Upper lobe of right lung (tissue), 1 donor: Measurements from ENCODE around the gene MAGEA8. TPM values are rescaled to one million over a fixed set of nuclear protein-coding genes. Genes with fewer than 3 reads are reported as not detected.
"Not testable (repeated sequence)": the region's sequence is repeated elsewhere in the genome, so short reads cannot be mapped to it uniquely, and the experiment has no call there.

Experiments used
- ATAC-seq: fragments of 200-7000 bp; cut with Tn5 transposase; one replicate; pipeline ENCODE4 v1.9.1; 2020; ENCODE audit warnings: mild to moderate bottlenecking, moderate library complexity
- DNase-seq: peaks from one replicate; pipeline ENCODE4 v3.0.0-alpha.2; 2020
- H3K27ac ChIP-seq: fragments of 200-600 bp; one replicate; pipeline ENCODE4 v1.8.0; 2022
- H3K27me3 ChIP-seq: fragments of 200-600 bp; one replicate; pipeline ENCODE4 v1.8.0; 2022; ENCODE audit warnings: mild to moderate bottlenecking
- H3K36me3 ChIP-seq: fragments of 200-600 bp; one replicate; pipeline ENCODE4 v1.8.0; 2022
- H3K4me1 ChIP-seq: fragments of 200-600 bp; one replicate; pipeline ENCODE4 v1.8.0; 2022
- H3K4me3 ChIP-seq: fragments of 200-600 bp; one replicate; pipeline ENCODE4 v1.8.0; 2022; ENCODE audit warnings: mild to moderate bottlenecking
- H3K9me3 ChIP-seq: fragments of 200-600 bp; one replicate; pipeline ENCODE4 v1.8.0; 2022
- CTCF ChIP-seq: fragments of 200-600 bp; IDR thresholded peaks from one replicate; pipeline ENCODE4 v1.8.0; 2022; ENCODE audit warnings: antibody characterized with exemption
- intact Hi-C: fragments of 100-400 bp; cut with DNase I; formaldehyde crosslinking; loops from one replicate; pipeline ENCODE4 v1.11.0; 2022
- total RNA-seq: library from RNA; stranded (reverse); fragmentation: NEBNext Ultra II Directional; extraction: Animal tissue kit (Norgen Biotek cat#: 25700); gene quantifications from one replicate; pipeline ENCODE4 v1.2.1, GENCODE V29; 2021
- donor health status: DM: no; HTN: yes; CAD: no; lungs with severe emphysema.

MAGEA8 gene
- total RNA-seq, 1 donor from 2014 or later = not detected

GRCh38 chrX:149871940-149872339 lies 9.0 kb upstream of the MAGEA8 start:
- Histone ChIP-seq H3K27me3 (no peaks in the 10 kb centered on the region), H3K36me3 (no peaks in the 10 kb centered on the region), H3K4me1 (no peaks in the 10 kb centered on the region), H3K9me3 (no peaks in the 10 kb centered on the region), H3K27ac (no peak overlapping the region), H3K4me3 (no peak overlapping the region)
- ATAC-seq (peak; percentile 59), DNase-seq (no peak)
- intact Hi-C loops = no loop called here
- peak; percentile 26 for TF ChIP-seq CTCF

GRCh38 chrX:149877157-149877556 lies 3.8 kb upstream of the MAGEA8 start:
- Histone ChIP-seq H3K9me3 (no peaks in the 10 kb centered on the region), H3K36me3 (no peaks in the 10 kb centered on the region), H3K4me1 (no peaks in the 10 kb centered on the region), H3K27ac (no peak overlapping the region), H3K27me3 (no peaks in the 10 kb centered on the region), H3K4me3 (no peak overlapping the region)
- intact Hi-C loops = no loop called here
- ATAC-seq = no peak
- TF ChIP-seq CTCF = no peak
- no peak for DNase-seq

GRCh38 chrX:149877636-149878035 lies 3.3 kb upstream of the MAGEA8 start:
- no peak for ATAC-seq
- Histone ChIP-seq H3K4me3 (no peak overlapping the region), H3K4me1 (no peaks in the 10 kb centered on the region), H3K27ac (no peak overlapping the region), H3K9me3 (no peaks in the 10 kb centered on the region), H3K27me3 (no peaks in the 10 kb centered on the region), H3K36me3 (no peaks in the 10 kb centered on the region)
- intact Hi-C loops = no loop called here
- no peak for TF ChIP-seq CTCF
- DNase-seq = no peak

DNA sequence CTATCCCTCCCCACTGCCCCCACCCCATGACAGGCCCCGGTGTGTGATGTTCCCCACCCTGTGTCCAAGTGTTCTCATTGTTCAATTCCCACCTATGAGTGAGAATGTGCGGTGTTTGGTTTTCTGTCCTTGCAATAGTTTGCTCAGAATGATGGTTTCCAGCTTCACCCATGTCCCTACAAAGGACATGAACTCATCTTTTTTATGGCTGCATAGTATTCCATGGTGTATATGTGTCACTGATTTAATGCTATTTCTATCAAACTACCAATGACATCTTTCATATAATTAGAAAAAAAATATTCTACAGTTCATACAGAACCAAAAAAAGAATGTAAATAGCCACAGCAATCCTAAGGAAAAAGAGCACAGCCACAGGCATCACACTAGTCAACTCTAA lies 9.8 kb downstream of the MAGEA8 start:
- H3K4me1 ChIP-seq, H3K9me3 ChIP-seq, intact Hi-C loops, ATAC-seq, H3K27ac ChIP-seq, DNase-seq, H3K27me3 ChIP-seq, H3K36me3 ChIP-seq, H3K4me3 ChIP-seq: not testable (repeated sequence)

GRCh38 chrX:149898554-149898953 lies 17.6 kb downstream of the MAGEA8 start:
- no peaks in the 10 kb centered on the region for H3K36me3 ChIP-seq
- intact Hi-C loops = no loop called here

More at GRCh38 chrX:149898554-149898953, 17.6 kb downstream of the MAGEA8 start:
- no peak for DNase-seq
- Histone ChIP-seq H3K9me3 (no peaks in the 10 kb centered on the region), H3K27me3 (no peaks in the 10 kb centered on the region), H3K4me1 (no peaks in the 10 kb centered on the region), H3K4me3 (no peak overlapping the region), H3K27ac (no peak overlapping the region)
- no peak for TF ChIP-seq CTCF
- no peak for ATAC-seq
